HepG2 (cell line): Measurements from ENCODE around the gene PIGR. TPM values are rescaled to one million over a fixed set of nuclear protein-coding genes. Genes with fewer than 3 reads are reported as not detected.

Source experiments
- ATAC-seq: fragments of 200-7000 bp; cut with Tn5 transposase; 3 replicates; pipeline ENCODE4 v1.9.1; 2020; ENCODE audit warnings: mild to moderate bottlenecking, moderate library complexity
- BruUV-seq: library from RNA; stranded (reverse); fragments of 400-500 nt; replicated peaks from 2 replicates; lab custom pipeline; 2021; lab: Mats Ljungman, UMichigan
- CTCF ChIA-PET: fragments of 300-600 bp; formaldehyde crosslinking; extraction: SDS; loops from one replicate; lab custom pipeline; 2021; ENCODE audit warnings: low total read pairs, inconsistent platforms, low intra/inter-chr PET ratio; lab: Yijun Ruan, JAX
- POLR2A ChIA-PET: fragments of 350-600 bp; sonication (Branson Sonifier 250); formaldehyde crosslinking; loops from one replicate; lab custom pipeline; 2020; ENCODE audit warnings: antibody characterized with exemption, inconsistent platforms; lab: Yijun Ruan, JAX
- DNase-seq: peaks from one replicate; pipeline ENCODE4 v3.0.0-alpha.2; 2015; ENCODE audit warnings: low spot score
- FAIRE-seq: peaks from 3 replicates; lab custom pipeline; 2011; peaks lifted over from hg19 to GRCh38; lab: Jason Lieb, UNC
- H2AFZ ChIP-seq: one replicate; pipeline ENCODE4 v1.6.1; 2011; ENCODE audit warnings: low read length, inconsistent platforms
- H3K27ac ChIP-seq: fragments of 300-600 bp; 3 replicates; pipeline ENCODE4 v1.8.0; 2011; ENCODE audit warnings: mixed run types, mild to moderate bottlenecking, mixed read lengths, low read length, inconsistent platforms; ENCODE audit not compliant: insufficient read depth; ENCODE audit errors: extremely low read length
- H3K27me3 ChIP-seq, 2 experiments: fragments of 200-600 bp in 1 of 2; 2 replicates in 1 of 2; 3 replicates in 1 of 2; pipeline versions ENCODE4 v1.6.0 to v1.8.0; 2011; ENCODE audit warnings: low read length in 2 of 2, mild to moderate bottlenecking in 2 of 2, moderate library complexity in 2 of 2, inconsistent platforms in 1 of 2; ENCODE audit not compliant: insufficient read depth in 2 of 2, control insufficient read depth in 1 of 2
- H3K36me3 ChIP-seq, 2 experiments: fragments of 200-600 bp in 1 of 2; replicated peaks in 1 of 2; 2 replicates in 1 of 2; 3 replicates in 1 of 2; pipeline versions ENCODE4 v1.5.1 to v1.8.0; 2011; ENCODE audit warnings: low read length in 2 of 2, inconsistent platforms in 1 of 2; ENCODE audit not compliant: insufficient read depth in 2 of 2, control insufficient read depth in 1 of 2
- H3K4me1 ChIP-seq: 2 replicates; pipeline ENCODE4 v1.5.1; 2012; ENCODE audit warnings: low read length, inconsistent platforms; ENCODE audit not compliant: insufficient read depth
- H3K4me2 ChIP-seq: 2 replicates; pipeline ENCODE4 v1.6.0; 2011; ENCODE audit warnings: low read depth, low read length, inconsistent platforms
- H3K4me3 ChIP-seq, 3 experiments: fragments of 200-600 bp in 1 of 3; sonication (generic), shearing (Covaris generic) in 1 of 3; replicated peaks in 1 of 3; 2 replicates each; pipeline ENCODE4 v1.5.1; 2011 to 2016; ENCODE audit warnings: low read length in 3 of 3, inconsistent platforms in 2 of 3, low read depth in 2 of 3, mild to moderate bottlenecking in 2 of 3, control low read depth in 1 of 3, mixed read lengths in 1 of 3; ENCODE audit not compliant: insufficient read depth in 1 of 3
- H3K79me2 ChIP-seq: one replicate; pipeline ENCODE4 v1.6.1; 2011; ENCODE audit warnings: low read length, inconsistent platforms; ENCODE audit not compliant: insufficient read depth
- H3K9ac ChIP-seq: 2 replicates; pipeline ENCODE4 v1.6.0; 2011; ENCODE audit warnings: mild to moderate bottlenecking, low read depth, low read length, inconsistent platforms; ENCODE audit not compliant: insufficient read depth
- H3K9me3 ChIP-seq: 2 replicates; pipeline ENCODE4 v1.5.1; 2012; ENCODE audit warnings: mild to moderate bottlenecking, low read length
- H4K20me1 ChIP-seq: 2 replicates; pipeline ENCODE4 v1.6.0; 2011; ENCODE audit warnings: inconsistent platforms, mild to moderate bottlenecking, low read length, moderate library complexity; ENCODE audit not compliant: insufficient read depth
- BCL3 ChIP-seq: sonication (generic); formaldehyde crosslinking; IDR thresholded peaks from 2 replicates; pipeline ENCODE4 v1.5.1; 2020; ENCODE audit warnings: mild to moderate bottlenecking, missing genetic modification reagents, moderate library complexity
- CEBPG ChIP-seq: IDR thresholded peaks from 2 replicates; pipeline ENCODE4 v1.6.1; 2016
- HMGA1 ChIP-seq: sonication (generic); formaldehyde crosslinking; conservative IDR thresholded peaks from 2 replicates; pipeline ENCODE4 v1.4.0; 2020; ENCODE audit warnings: missing genetic modification reagents
- RAD21 ChIP-seq: fragments of 450-650 bp; formaldehyde crosslinking; IDR thresholded peaks from 2 replicates; pipeline ENCODE4 v1.5.0; 2020; ENCODE audit warnings: mild to moderate bottlenecking
- SMC3 ChIP-seq: IDR thresholded peaks from 2 replicates; pipeline ENCODE4 v1.6.1; 2011; ENCODE audit warnings: low read length, improper control_type of control experiment
- STAG1 ChIP-seq: sonication (generic); formaldehyde crosslinking; IDR thresholded peaks from 2 replicates; pipeline ENCODE4 v1.4.0; 2020; ENCODE audit warnings: missing genetic modification reagents
- TEF ChIP-seq: sonication (generic); formaldehyde crosslinking; IDR thresholded peaks from 2 replicates; pipeline ENCODE4 v1.5.0; 2020; ENCODE audit warnings: missing genetic modification reagents
- TRIM22 ChIP-seq: fragments of 450-650 bp; IDR thresholded peaks from 2 replicates; pipeline ENCODE4 v1.6.1; 2017
- ZBTB8A ChIP-seq: sonication (generic); formaldehyde crosslinking; IDR thresholded peaks from 2 replicates; pipeline ENCODE4 v1.4.0; 2020; ENCODE audit warnings: mild to moderate bottlenecking, low read depth, missing genetic modification reagents, borderline replicate concordance
- ZEB1 ChIP-seq: IDR thresholded peaks from 2 replicates; pipeline ENCODE4 v1.6.1; 2012; ENCODE audit warnings: mild to moderate bottlenecking, low read depth, inconsistent platforms; ENCODE audit not compliant: insufficient replicate concordance
- ZKSCAN1 ChIP-seq: fragments of 150-350 bp; IDR thresholded peaks from 2 replicates; pipeline ENCODE4 v1.6.1; 2014; ENCODE audit warnings: low read length
- ZNF292 ChIP-seq: sonication (generic); formaldehyde crosslinking; IDR thresholded peaks from 2 replicates; pipeline ENCODE4 v1.8.1; 2022; ENCODE audit warnings: mild to moderate bottlenecking, low read depth, missing genetic modification reagents, borderline replicate concordance
- ZNF431 ChIP-seq: sonication (generic); formaldehyde crosslinking; IDR thresholded peaks from 2 replicates; pipeline ENCODE4 v1.9.0; 2022; ENCODE audit warnings: missing genetic modification reagents, low read depth, mild to moderate bottlenecking, borderline replicate concordance
- ZNF567 ChIP-seq: sonication (generic); formaldehyde crosslinking; IDR thresholded peaks from 2 replicates; pipeline ENCODE4 v1.8.1; 2023; ENCODE audit warnings: mild to moderate bottlenecking, missing genetic modification reagents, borderline replicate concordance
- ZNF75D ChIP-seq: sonication (generic); formaldehyde crosslinking; IDR thresholded peaks from 2 replicates; pipeline ENCODE4 v1.8.1; 2023; ENCODE audit warnings: missing genetic modification reagents, mild to moderate bottlenecking, borderline replicate concordance
- WGBS: methylation state at CpG from one replicate; pipeline ENCODE4 v1.1.6; 2017; ENCODE audit warnings: low lambda C conversion rate; 5-methylcytosine and 5-hydroxymethylcytosine counted together
- in situ Hi-C: cut with HindIII; loops from 2 replicates; pipeline ENCODE4 v1.10.0; 2017; ENCODE audit warnings: low pct_unique_long_range_greater_than_20kb; ENCODE audit not compliant: extremely low pct_ligation_motif_present
- intact Hi-C: fragments of 100-400 bp; cut with micrococcal nuclease; formaldehyde crosslinking; loops from one replicate; pipeline ENCODE4 v1.10.0; 2022; ENCODE audit not compliant: unreplicated experiment
- polyA plus RNA-seq, 8 experiments: library from polyadenylated mRNA; depleted of rRNA in 3 of 8; stranded (reverse) in 7 of 8; unstranded in 1 of 8; fragments of >200 nt; fragmentation: Illumina TruSeq in 4 of 8; extraction: Trizol in 4 of 8; gene quantifications; 2 replicates each; pipeline versions ENCODE4 v1.2.1 to v1.2.3, GENCODE V29; 2011 to 2016; ENCODE audit warnings: low read depth in 4 of 8, missing spikeins in 1 of 8, mixed read lengths in 1 of 8; ENCODE audit not compliant: insufficient read depth in 1 of 8
- total RNA-seq, 5 experiments: library from RNA; depleted of rRNA; stranded (reverse); fragments of >200 nt; fragmentation: Illumina TruSeq; extraction: Trizol; gene quantifications; 2 replicates each; pipeline ENCODE4 v1.2.3, GENCODE V29; 2016; ENCODE audit warnings: low read depth in 1 of 5
- TF ChIP-seq, protein P1 (sequence below): sonication (generic); formaldehyde crosslinking; IDR thresholded peaks from 2 replicates; pipeline ENCODE4 v1.5.0; 2020; ENCODE audit warnings: missing genetic modification reagents, mild to moderate bottlenecking, borderline replicate concordance
- TF ChIP-seq, protein P2 (sequence below): sonication (generic); formaldehyde crosslinking; IDR thresholded peaks from 2 replicates; pipeline ENCODE4 v1.5.0; 2020; ENCODE audit warnings: missing genetic modification reagents

PIGR gene
- total and polyA plus RNA-seq, 2 of the 13 experiments (the other 11 are each of a cell fraction or from before 2014, with no cell fraction given), result not detected

DNA sequence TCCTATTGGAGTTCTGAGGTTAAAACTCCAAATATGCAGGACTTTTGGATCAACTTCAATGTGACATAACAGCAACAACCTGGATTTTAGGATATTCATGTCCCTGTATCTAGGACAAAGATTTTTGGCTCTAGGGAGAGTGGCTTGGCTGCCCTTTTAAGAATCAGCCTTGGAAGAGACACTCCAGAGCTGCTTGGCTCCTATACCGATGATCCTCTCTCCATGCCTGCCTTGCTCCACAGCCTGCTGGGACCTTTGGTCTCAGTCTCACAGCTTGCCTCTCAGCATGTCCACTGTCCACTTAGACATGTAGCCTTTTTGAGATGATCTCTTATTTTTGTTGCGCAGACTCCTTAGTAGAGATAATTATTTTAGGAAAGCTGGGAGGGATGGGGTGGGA lies 20.0 kb downstream of the PIGR start (continued):
- TF ChIP-seq BCL3 (CRISPR knock-in tag), result no peak

GRCh38 chr1:206925106-206925736 lies 21.0 kb downstream of the PIGR start:
- Histone ChIP-seq H3K27ac (no peak overlapping the region), H2AFZ (no peak overlapping the region), H3K9me3 (no peaks in the 10 kb centered on the region), H3K9ac (no peak overlapping the region), H3K4me2 (no peak overlapping the region), H3K36me3 (no peaks in the 10 kb centered on the region), H3K79me2 (no peaks in the 10 kb centered on the region), H3K27me3 (no peaks in the 10 kb centered on the region), H4K20me1 (no peaks in the 10 kb centered on the region), H3K4me3 (no peak overlapping the region), H3K4me1 (peaks cover 35% of the 10 kb centered on the region)
- peak; percentile 91 for FAIRE-seq
- peak; percentile 91 for ATAC-seq
- DNase-seq, result peak; percentile 38
- in situ Hi-C loops, result no loop called here
- WGBS, result 31% methylated on average over 8 of the region's 11 CpGs
- ChIA-PET POLR2A (no interaction called here), CTCF (interaction anchor here (2.2 kb wide), 1 partner anchor 57 kb away, joined by 8 read pairs; no protein-coding TSS in a partner anchor)
- BruUV-seq, result no TSS peak
- intact Hi-C loops, result no loop called here
- TF ChIP-seq, protein P1, sequence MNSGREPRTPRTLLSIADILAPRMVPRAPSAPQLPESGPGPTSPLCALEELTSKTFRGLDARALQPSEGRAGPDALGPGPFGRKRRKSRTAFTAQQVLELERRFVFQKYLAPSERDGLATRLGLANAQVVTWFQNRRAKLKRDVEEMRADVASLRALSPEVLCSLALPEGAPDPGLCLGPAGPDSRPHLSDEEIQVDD (CRISPR knock-in tag), result no peak
- TF ChIP-seq TEF (CRISPR knock-in tag) (no peak), CEBPG (CRISPR knock-in tag) (no peak), TRIM22 (no peak), ZNF292 (CRISPR knock-in tag) (peak; percentile 37; the same call in 1 of the 2 replicates), ZNF75D (CRISPR knock-in tag) (no peak), ZBTB8A (CRISPR knock-in tag) (no peak), ZNF431 (CRISPR knock-in tag) (no peak), ZNF567 (CRISPR knock-in tag) (no peak), SMC3 (peak; percentile 44; the same call in 1 of the 2 replicates), ZKSCAN1 (no peak), ZEB1 (no peak), RAD21 (CRISPR knock-in tag) (no peak), HMGA1 (CRISPR knock-in tag) (no peak), STAG1 (peak; percentile 57)
- TF ChIP-seq, protein P2, sequence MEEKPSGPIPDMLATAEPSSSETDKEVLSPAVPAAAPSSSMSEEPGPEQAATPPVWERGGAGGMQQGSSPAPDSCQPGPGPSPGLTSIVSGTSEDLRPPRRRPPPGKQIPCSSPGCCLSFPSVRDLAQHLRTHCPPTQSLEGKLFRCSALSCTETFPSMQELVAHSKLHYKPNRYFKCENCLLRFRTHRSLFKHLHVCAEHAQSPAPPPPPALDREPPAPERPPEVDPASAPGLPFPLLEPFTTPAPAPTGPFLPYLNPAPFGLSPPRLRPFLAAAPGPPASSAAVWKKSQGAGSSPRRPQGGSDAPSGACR, result no peak
